HK-2 (cell line): ENCODE data around the gene MYL12B.
"Not testable (repeated sequence)": the region's sequence is repeated elsewhere in the genome, so short reads cannot be mapped to it uniquely, and the experiment has no call there.

Experiments used
- DNase-seq: peaks from one replicate; pipeline ENCODE4 v3.0.0-alpha.2; 2018; ENCODE audit not compliant: unreplicated experiment

The MYL12B gene

GRCh38 chr18:3297025-3297984, 35.4 kb downstream of the MYL12B start:
- DNase-seq, result peak; percentile 88

- no peak for DNase-seq
Observed at GRCh38 chr18:3304832-3305231, 42.9 kb downstream of the MYL12B start.

GRCh38 chr18:3305354-3305762, 43.4 kb downstream of the MYL12B start:
- DNase-seq, result no peak

GRCh38 chr18:3305933-3306332, 44.0 kb downstream of the MYL12B start:
- DNase-seq, result no peak

GRCh38 chr18:3306391-3306790, 44.5 kb downstream of the MYL12B start:
- DNase-seq, result no peak

- DNase-seq, result no peak
Observed at GRCh38 chr18:3313685-3314084, 51.8 kb downstream of the MYL12B start.

GRCh38 chr18:3315344-3315743, 53.4 kb downstream of the MYL12B start:
- DNase-seq, result not testable (repeated sequence)

- no peak for DNase-seq
Observed at GRCh38 chr18:3319399-3319798, 57.5 kb downstream of the MYL12B start.

GRCh38 chr18:3319894-3320454, 58.0 kb downstream of the MYL12B start:
- DNase-seq, result no peak

GRCh38 chr18:3321133-3321812, 59.3 kb downstream of the MYL12B start:
- peak; percentile 46 for DNase-seq

- DNase-seq, result no peak
Observed at GRCh38 chr18:3323900-3324299, 62.0 kb downstream of the MYL12B start.
